Measurements from ENCODE around the gene CUL4B.

Gene CUL4B

DNA sequence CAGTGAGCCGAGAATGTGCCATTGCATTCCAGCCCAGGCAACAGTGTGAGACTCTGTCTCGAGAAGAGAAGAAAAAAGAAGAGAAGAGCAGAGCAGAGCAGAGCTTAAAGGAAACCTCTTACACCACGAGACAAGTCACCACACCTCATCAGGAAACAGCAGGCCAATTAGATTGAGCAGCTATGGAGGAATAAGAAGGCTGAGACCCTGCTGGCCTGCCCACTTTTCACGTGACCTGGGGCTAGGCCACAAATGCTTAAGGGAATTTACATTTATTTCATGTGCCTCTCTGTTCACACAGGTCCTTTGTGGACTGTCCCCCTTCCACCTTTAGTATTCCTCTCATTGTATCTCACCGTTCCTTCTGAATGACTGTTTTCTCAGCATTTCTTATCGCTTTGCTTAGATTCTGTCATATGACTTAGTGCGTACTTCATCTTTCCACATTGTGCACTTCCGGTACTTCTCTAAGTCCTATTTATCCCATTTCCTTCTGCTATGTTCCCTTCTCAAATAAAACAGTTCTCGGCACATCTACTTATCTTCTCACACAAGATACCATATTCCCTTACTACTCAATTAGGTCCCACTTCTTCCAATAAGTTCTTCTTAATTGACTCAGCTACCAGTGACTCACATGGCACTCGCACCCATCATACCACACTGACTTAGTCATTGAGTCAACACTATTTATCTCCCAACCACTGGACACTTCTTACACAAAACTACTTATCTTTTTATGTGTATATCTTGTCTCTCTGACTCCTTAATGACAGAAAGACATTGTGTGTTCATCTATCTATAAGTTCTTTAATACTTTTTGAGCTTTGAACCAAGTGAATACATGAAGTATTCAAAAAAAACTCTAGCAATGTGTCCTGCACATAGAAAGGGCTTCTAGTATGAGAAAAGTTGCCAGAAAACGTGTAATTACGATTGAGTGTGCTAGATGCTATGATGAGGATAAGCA lies 11.0 kb downstream of the CUL4B start:
- H2AFZ ChIP-seq (ENCODE audit: low read depth, low read length): no peak overlapping the region
- 0 out of 2 replicates have a peak, but pooled peaks cover 6% of the 10 kb centered on the region for H3K4me1 ChIP-seq (ENCODE audit: low read length)
- H3K9me3 ChIP-seq (ENCODE audit: insufficient read depth, low read length): no peaks in the 10 kb centered on the region
- TF ChIP-seq EZH2phosphoT487 (IDR thresholded peaks at IDR 0.05; ENCODE audit: low read depth): no peak
- TF ChIP-seq, protein P1, sequence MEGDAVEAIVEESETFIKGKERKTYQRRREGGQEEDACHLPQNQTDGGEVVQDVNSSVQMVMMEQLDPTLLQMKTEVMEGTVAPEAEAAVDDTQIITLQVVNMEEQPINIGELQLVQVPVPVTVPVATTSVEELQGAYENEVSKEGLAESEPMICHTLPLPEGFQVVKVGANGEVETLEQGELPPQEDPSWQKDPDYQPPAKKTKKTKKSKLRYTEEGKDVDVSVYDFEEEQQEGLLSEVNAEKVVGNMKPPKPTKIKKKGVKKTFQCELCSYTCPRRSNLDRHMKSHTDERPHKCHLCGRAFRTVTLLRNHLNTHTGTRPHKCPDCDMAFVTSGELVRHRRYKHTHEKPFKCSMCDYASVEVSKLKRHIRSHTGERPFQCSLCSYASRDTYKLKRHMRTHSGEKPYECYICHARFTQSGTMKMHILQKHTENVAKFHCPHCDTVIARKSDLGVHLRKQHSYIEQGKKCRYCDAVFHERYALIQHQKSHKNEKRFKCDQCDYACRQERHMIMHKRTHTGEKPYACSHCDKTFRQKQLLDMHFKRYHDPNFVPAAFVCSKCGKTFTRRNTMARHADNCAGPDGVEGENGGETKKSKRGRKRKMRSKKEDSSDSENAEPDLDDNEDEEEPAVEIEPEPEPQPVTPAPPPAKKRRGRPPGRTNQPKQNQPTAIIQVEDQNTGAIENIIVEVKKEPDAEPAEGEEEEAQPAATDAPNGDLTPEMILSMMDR (IDR thresholded peaks at IDR 0.05; ENCODE audit: low read depth, low read length): no peak
- H3K27me3 ChIP-seq (ENCODE audit: low read depth, low read length): no peaks in the 10 kb centered on the region
- no peak overlapping the region for H3K4me2 ChIP-seq (ENCODE audit: low read length)
- H4K20me1 ChIP-seq (ENCODE audit: insufficient read depth, low read length): no peaks in the 10 kb centered on the region
- no peaks in the 10 kb centered on the region for H3K79me2 ChIP-seq (ENCODE audit: low read length)
- H3K36me3 ChIP-seq (replicated peaks; ENCODE audit: low read depth, low read length): peaks cover 18% of the 10 kb centered on the region
- no peak overlapping the region for H3K4me3 ChIP-seq (ENCODE audit: low read length)
- H3K9ac ChIP-seq (ENCODE audit: low read length): no peak overlapping the region
- no peak overlapping the region for H3K27ac ChIP-seq (ENCODE audit: low read length)

DNA sequence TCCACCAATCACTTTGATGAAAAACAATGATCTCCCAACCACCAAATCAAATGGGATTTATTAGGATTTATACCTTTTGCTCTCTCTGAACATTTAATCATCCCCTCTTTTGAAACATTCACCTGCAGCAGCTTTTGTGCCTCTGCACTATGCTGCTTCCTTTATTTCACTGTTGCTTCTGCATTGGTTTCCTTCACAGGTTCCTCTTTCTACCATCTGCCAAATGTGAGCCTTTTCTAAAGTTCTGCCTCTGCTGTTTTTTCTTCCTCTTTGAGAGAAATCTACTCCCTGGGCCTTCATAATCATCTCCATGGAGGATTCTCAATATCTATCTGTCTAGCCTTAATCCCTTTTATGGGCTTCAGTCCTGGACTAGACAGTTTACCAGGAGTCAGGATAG lies 24.7 kb downstream of the CUL4B start:
- Histone ChIP-seq H3K36me3 (replicated peaks; ENCODE audit: low read depth, low read length) (peaks cover 28% of the 10 kb centered on the region), H3K4me3 (ENCODE audit: low read length) (peak overlapping the region; percentile 14; the same call in 1 of the 2 replicates), H3K9me3 (ENCODE audit: insufficient read depth, low read length) (no peaks in the 10 kb centered on the region), H2AFZ (ENCODE audit: low read depth, low read length) (no peak overlapping the region), H3K4me1 (ENCODE audit: low read length) (peaks cover 26% of the 10 kb centered on the region), H3K9ac (ENCODE audit: low read length) (peak overlapping the region; percentile 37; the same call in 1 of the 2 replicates), H3K27me3 (ENCODE audit: low read depth, low read length) (no peaks in the 10 kb centered on the region), H3K27ac (ENCODE audit: low read length) (peak overlapping the region; percentile 89), H3K79me2 (ENCODE audit: low read length) (no peaks in the 10 kb centered on the region), H4K20me1 (ENCODE audit: insufficient read depth, low read length) (no peaks in the 10 kb centered on the region), H3K4me2 (ENCODE audit: low read length) (peak overlapping the region; percentile 44)
- TF ChIP-seq, protein P1 (IDR thresholded peaks at IDR 0.05; ENCODE audit: low read depth, low read length): no peak
- TF ChIP-seq EZH2phosphoT487 (IDR thresholded peaks at IDR 0.05; ENCODE audit: low read depth): no peak

DNA sequence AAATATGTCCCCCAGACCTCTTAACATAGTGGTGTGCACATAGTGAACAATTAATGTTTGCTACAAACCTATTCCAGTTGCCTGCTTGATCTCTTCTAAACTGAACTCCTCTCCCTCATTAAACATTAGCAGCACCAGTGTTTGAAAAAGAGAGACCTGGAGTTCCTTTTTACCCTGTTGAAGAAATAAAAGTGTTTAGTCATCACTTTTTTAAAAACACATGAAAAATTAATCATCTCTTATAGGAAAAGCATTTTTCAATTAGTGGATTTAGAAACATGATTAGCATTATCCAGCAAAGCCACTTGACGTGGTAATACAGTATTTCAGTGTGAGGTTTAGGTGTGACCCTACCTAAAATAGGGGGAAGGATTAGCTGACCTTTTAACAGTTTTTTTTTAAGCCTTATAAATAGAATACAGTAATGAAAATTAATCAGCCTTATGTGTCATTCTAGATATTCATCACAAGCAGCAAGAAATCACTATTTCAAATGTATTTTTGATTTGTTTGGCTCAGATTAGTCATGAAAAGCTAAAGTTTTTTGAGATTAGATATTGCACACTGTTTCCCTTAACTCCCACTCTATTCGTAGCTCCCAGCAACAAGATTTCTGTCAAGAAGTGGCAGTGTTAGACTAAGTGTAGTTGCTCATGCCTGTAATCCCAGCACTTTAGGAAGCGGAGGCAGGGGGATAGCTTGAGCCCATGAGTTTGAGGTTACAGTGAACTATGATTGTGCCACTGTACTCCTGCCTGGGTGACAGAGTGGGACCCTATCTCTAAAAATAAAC lies 26.2 kb downstream of the CUL4B start:
- H3K36me3 ChIP-seq (replicated peaks; ENCODE audit: low read depth, low read length): peaks cover 20% of the 10 kb centered on the region
- H3K27ac ChIP-seq (ENCODE audit: low read length): no peak overlapping the region
- H3K9me3 ChIP-seq (ENCODE audit: insufficient read depth, low read length): no peaks in the 10 kb centered on the region
- H3K4me2 ChIP-seq (ENCODE audit: low read length): no peak overlapping the region
- H3K27me3 ChIP-seq (ENCODE audit: low read depth, low read length): no peaks in the 10 kb centered on the region
- no peak overlapping the region for H3K9ac ChIP-seq (ENCODE audit: low read length)
- H4K20me1 ChIP-seq (ENCODE audit: insufficient read depth, low read length): no peaks in the 10 kb centered on the region
- H2AFZ ChIP-seq (ENCODE audit: low read depth, low read length): no peak overlapping the region
- TF ChIP-seq, protein P1 (IDR thresholded peaks at IDR 0.05; ENCODE audit: low read depth, low read length): no peak
- no peak for TF ChIP-seq EZH2phosphoT487 (IDR thresholded peaks at IDR 0.05; ENCODE audit: low read depth)
- peaks cover 26% of the 10 kb centered on the region for H3K4me1 ChIP-seq (ENCODE audit: low read length)
- H3K79me2 ChIP-seq (ENCODE audit: low read length): no peaks in the 10 kb centered on the region
- H3K4me3 ChIP-seq (ENCODE audit: low read length): no peak overlapping the region

DNA sequence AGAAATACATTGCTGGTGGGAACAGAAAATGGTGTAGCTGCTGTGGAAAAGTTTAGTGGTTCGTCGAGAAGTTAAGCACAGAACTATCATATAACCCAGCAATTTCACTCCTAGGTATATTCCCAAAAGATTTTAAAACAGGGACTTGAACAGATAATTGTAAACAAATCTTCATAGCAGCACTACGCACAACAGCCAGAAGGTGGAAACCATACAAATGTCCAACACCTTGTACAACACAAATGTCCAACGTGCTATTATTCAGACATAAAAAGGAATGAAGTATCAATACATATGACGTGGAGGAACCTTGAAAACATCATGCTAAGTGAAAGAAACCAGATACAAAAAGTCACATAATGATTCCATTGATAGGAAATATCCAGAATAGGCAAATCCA lies 37.9 kb downstream of the CUL4B start:
- H3K4me3 ChIP-seq (ENCODE audit: low read length): no peak overlapping the region
- H3K27ac ChIP-seq (ENCODE audit: low read length): no peak overlapping the region
- no peaks in the 10 kb centered on the region for H3K27me3 ChIP-seq (ENCODE audit: low read depth, low read length)
- H3K9me3 ChIP-seq (ENCODE audit: insufficient read depth, low read length): no peaks in the 10 kb centered on the region
- no peak overlapping the region for H2AFZ ChIP-seq (ENCODE audit: low read depth, low read length)
- H3K4me2 ChIP-seq (ENCODE audit: low read length): no peak overlapping the region
- no peaks in the 10 kb centered on the region for H3K79me2 ChIP-seq (ENCODE audit: low read length)
- no peaks in the 10 kb centered on the region for H3K4me1 ChIP-seq (ENCODE audit: low read length)
- no peak overlapping the region for H3K9ac ChIP-seq (ENCODE audit: low read length)
- TF ChIP-seq EZH2phosphoT487 (IDR thresholded peaks at IDR 0.05; ENCODE audit: low read depth): no peak
- TF ChIP-seq, protein P1 (IDR thresholded peaks at IDR 0.05; ENCODE audit: low read depth, low read length): 0 out of 2 replicates have a peak, but pooled peaks have one; percentile 6
- no peaks in the 10 kb centered on the region for H4K20me1 ChIP-seq (ENCODE audit: insufficient read depth, low read length)
- H3K36me3 ChIP-seq (replicated peaks; ENCODE audit: low read depth, low read length): peaks cover 7% of the 10 kb centered on the region

Data from OCI-LY3 (cell line).